GM21717 (cell line): ENCODE measurements around the gene UBE2F.
"Not testable (repeated sequence)": the region's sequence is repeated elsewhere in the genome, so short reads cannot be mapped to it uniquely, and the experiment has no call there.

Experiments
- ATAC-seq: cut with Tn5 transposase; IDR thresholded peaks from one replicate; pipeline ENCODE4 v1.9.1; 2021; ENCODE audit warnings: mild to moderate bottlenecking, moderate library complexity; ENCODE audit not compliant: unreplicated experiment

Gene UBE2F

DNA sequence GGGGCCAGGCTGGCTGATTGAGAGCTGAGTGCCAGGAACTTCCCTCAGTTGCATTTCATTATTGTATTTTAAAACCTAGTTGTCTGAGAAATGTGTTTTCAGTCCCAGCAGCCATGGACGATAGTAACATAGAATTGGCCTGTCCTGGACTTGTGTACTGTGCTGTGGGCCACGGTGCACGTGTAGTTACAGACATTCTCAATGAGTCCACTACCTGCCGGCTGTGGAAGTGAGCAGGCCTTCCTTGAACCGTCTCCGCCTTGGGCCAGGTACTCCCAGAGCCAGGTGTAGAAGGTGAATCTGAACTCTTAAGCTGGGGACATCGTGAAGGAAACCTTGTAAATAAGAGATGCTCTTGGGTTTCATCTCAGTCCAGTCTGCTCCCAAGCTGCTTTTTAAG, 47.0 kb downstream of the UBE2F start:
- ATAC-seq = no peak

DNA sequence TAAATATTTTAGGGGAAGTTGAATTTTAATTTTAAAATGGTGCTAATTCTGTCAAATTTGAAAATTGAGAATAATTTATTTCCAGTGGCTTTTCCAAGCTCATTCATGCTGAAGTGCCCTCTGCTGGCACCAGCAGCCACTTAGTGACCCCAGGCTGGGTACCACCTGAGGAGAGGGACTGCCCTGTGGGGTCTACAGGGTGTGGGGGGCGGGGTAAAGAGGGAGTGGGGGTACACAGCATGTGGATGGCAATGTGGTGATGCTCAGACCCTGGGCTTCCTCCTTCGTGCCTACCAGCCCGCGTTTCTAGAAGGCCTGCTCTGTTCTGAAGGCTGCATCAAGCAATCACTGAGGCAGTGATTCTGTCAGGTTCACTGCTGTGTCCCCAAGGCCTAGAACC, 48.9 kb downstream of the UBE2F start:
- ATAC-seq = no peak

DNA sequence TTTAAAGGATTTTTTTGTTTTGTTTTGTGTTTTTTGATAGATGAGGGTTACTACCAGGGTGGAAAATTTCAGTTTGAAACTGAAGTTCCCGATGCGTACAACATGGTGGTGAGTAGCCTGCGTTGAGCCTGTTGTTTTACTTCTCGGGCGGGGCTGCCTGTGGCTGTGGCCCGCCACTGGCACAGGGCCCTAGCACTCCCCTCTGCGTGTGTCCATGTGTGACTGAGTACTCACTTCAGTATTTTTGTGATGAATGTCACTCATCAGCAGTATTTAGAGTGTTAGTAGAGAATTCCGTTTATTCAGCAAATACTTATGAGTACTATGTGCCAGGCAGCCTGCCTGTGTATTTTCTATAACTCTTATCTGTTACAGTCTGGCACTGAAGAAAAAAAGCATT, 49.7 kb downstream of the UBE2F start:
- no peak for ATAC-seq

DNA sequence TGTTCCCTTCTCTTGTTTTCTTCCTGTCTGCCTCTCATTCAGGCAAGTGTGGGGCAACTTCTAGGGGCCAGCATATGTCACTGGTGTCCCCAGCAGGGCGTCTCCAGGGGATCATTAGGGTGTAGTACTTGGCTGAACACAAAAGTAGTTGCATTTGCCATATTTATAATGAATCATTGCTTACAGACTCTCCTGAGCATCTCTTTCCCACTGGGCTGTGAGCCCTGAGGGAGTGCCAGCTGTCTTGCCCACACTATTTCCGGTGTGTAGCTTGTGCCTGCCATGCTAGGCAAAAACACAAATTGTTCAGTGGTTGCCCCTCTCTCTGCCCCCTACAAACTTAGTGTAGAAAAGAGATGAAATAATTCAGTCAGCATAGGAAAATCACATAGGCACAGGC, 53.1 kb downstream of the UBE2F start:
- ATAC-seq = no peak

DNA sequence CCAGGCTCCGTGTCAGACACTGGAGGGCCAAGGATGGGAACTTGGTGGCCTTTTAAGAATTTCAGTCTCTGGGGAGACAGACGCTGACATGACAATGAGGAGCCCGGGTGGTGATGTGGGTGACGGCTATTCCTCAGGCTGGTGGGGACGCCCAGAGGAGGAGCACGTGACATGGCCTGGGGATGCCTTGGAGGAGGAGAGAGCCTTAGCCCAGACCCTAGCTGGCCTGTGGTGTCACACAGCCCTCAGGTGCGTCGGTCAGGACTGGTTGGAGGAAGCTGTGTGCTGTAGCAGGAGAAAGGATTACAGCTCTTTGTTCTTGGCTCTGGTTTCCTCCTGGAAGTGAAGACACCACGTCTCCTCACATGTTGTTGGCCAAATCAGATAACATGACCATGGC, 54.0 kb downstream of the UBE2F start:
- ATAC-seq = no peak

DNA sequence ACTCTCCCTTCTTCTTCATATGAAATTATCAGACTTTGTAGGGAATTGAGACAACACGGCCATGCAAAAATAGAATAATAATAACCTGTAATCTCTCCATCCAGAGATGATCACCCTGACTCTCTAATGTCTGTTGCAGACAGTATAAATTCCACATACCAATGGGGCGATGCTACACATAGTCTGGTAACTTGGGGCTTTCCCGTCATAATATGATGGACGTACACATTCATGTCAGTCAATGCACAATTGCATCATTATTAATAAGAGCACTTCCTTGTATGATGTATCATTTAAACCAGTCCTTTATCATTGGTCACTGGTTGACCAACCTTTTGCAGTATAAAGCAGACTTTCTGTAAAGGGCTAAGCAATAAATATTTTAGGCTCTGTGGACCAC, 54.5 kb downstream of the UBE2F start:
- ATAC-seq = no peak

DNA sequence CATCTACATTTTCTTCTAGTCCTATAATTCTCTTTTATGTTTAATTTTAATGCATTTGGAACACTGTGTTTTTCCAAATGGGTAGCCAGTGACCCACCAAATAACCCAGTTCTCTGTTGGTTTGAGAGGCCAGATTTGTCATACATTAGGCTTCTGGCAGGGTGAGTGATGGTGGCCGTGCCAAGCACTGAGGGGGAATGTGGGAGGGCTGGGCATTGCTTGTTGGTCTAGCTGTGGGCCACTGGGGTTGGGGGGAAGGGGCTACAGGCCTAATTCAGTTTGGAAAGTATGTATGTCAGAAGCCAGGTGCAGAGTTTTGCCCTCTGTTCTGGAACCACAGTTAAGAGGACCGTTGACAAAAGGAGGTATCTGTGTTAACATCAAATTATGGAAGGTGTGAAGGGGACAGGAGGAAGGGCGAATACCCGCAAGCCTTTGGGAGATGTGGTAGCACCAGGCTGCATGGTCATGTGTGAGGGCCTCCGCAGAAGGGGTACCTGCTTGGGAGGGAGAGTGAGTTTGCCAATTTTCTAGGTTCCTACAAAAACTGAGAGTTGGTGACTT, 55.9 kb downstream of the UBE2F start:
- no peak for ATAC-seq

DNA sequence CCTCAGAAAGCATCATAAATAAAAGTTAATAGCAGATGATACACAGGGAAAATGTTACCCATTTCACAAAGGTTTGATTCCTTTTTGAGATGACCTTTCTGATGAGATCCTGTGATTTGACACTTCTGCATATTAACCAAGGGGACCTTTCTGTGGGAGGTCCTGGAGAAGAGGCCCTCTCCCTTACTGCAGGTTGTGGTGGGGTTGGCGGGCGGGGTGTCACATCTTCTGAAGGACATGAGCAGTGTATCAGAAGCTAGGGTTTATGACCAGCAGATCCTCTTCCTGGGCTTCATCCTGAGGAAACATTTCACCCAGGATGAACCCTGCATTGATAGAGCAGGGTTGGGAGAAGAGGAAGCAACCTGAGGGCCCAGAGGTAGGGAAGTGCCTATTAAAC, 56.8 kb downstream of the UBE2F start:
- ATAC-seq = no peak

DNA sequence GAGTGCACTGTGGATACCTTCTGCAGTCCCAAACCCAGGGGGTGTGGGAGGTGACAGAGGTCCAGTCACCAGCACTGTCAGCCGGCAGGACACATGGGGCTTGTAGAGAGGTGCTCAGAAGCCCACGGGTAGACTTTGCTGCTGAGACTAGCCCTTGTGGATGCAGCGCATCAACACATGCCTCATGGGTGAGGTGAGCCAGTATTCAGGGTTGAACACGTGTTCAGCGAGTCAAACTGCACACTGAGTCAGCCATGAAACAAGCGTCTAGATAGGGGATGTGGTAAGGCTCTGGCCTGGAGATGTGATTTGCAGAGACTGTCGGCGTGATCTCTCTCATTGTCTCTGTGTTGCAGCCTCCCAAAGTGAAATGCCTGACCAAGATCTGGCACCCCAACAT, 58.2 kb downstream of the UBE2F start:
- ATAC-seq = no peak

DNA sequence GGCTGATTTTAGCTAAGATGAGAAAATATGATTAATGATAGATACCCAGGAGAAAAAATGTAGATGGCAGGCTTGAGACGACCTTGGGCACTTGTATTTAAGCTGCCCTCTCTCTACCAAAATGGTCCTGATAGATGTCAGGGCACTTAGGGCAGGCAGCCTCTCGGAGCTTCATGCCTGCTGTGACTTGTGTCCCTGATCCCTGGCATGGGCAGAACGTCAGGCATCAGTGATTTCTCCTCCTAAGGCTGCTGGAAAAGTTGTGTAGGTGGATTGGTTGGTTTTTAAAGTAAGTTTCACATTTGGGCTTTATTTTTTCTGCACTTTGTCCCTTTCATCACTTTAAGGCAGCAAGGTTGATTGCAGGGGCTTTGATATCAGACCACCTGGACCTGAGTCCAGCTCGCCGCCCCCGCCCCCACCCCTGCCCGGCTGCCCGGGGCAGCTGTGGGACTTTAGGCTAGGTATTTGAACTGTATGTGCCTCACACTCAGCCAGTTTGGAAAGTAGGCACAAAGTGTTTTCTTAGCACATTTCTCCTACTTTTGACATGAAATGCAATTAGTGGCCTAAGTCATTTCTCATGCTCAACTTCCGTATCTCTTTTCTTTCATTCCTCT, 59.0 kb downstream of the UBE2F start:
- ATAC-seq = no peak

DNA sequence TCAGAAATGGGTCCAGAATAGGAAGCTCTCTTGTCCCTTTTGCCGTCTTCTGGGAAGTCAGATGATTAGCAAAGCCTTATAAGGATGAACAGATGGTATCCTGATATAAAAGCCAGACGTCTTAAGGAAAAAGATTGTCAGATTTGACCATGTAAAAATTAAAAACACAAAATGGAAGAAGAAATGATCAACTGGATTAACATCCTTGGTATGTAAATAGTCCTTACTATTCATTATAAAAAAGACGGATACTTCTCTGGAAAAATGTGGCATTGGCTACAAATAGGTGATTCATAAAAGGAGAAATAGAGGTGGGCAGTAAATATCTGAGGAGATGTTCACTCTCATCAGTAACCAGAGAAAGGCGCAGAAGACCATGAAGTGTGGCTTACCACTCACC, 60.2 kb downstream of the UBE2F start:
- no peak for ATAC-seq

DNA sequence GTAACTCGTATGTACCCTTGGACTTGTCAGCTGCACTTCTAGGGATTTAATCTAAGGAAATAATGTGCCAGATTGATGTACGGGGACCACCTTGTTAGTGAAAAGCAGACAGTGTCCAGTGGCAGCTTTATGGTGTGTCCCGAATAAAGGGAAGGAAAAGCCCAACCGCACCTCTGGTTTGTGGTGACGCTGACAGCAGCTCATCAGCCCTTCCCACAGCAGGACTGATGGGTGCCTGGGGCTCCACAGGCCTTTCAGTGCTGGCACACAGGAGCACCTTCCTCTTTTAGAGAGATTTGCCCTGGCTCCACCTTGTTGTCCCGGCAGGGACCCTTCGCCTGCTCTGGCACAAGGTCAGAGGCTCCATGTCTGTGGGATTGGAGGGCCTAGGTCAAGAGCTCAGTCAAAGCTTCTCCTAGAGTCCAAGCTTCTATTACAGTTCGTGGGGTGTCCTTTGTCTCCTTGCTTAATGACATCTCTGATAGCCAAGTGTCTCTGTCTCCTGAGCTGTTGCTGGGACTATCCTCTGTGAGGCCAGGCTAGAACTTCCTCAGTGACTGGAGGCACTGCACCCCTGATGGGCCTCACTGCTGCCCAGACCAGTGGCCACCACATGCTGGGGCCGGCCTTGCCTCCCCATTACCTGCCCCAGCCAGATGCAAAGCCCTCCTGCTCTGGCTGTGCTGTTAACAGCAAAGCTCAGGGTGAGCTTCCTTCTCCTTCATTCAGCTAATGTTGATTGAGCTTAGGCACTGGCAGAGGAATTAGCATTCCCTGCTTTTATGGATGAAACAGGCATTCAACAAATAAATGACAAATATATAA, 61.0 kb downstream of the UBE2F start:
- ATAC-seq = no peak

DNA sequence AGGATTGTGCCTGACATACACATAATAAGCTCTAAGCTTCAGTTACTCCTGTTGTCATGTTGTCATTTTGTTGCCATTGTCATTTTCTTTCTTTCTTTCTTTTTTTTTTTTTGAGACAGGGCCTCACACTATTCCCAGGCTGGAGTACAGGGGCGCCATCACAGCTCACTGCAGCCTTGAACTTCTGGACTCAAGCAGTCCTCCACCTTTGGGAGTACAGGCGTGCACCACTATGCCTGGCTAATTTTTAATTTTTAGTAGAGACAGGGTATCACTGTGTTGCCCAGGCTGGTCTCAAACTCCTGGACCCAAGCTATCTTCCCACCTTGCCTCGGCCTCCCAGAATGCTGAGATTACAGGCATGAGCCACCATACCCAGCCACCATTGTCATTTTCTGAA, 63.0 kb downstream of the UBE2F start:
- no peak for ATAC-seq

DNA sequence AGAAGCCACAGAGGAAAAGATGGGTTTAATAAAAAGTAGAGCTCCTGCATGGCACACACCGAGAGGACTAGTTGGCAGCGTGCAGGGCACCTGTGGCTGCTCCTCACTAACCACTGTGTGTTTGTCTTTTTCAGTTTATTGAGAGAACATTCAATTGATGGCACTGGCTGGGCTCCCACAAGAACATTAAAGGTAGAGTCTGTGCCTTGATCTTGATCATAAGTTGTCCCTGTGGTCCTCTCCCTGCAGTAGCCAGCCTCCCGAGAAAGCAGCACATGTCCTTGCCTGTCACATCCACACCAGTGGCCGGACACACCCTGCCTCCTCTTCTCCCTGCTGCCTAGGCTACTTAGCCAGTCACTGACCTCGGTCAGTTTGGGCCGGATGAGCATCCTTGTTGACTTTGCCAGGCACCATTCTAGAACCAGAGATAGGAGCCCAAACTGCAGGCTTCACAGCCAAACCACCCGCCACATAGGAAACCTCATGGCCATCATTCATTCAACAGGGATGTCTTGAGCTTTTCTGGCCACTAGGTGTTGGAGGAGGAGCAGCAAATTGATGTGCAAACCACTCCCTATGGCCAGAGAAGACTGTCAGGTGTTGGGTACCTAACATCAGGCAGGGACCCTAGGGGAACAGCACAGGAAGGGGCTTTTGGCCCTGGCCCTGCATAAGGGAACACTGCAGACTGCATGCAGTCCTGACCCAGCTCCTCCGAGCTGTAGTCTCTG, 63.8 kb downstream of the UBE2F start:
- no peak for ATAC-seq

DNA sequence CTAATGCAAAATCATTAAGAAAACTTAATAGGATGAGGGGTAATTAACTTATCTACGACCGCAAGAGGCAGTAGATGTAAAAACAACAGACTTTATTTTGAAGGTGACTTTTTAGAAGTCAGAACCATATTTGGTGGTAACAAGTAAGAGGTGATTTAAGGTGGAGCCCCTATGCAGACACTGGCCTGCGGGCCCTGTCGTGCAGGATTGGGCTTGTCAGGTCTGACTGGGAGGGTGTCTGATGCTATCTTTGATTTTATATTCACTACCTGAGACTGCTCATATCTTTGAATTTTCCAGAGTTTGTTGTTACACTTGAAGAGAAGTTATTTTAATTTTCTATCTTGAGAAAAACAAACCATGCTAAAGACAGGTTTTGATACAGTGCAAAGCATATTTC, 64.9 kb downstream of the UBE2F start:
- ATAC-seq = no peak

DNA sequence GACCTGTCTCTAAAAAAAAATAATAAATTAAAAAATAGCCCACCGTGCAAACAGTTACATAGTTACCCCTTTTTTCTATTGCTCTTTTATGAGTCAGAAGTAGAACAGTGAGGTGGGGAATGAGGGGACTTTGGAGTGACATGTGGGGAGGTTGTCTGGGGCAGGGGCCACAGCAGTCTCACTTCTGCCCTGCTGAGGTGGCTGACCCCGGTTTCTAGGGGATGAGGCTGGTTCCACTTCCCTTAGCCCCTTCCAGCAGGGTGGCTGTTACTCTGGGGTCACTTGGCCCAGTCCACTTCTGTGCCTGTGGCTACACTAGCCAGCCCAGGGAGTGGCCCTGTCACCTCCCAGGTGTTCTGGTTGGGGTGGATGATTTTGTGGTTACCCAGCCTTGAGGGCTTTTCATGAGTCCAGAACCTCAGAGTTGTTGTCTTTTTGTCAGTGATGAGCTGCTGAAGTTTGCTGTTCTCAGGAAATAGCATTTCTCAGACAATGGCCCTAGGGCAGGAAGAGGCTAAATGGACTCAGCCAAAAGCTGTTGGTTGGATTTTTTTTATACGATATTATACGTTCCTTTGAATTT, 66.0 kb downstream of the UBE2F start:
- ATAC-seq = no peak

DNA sequence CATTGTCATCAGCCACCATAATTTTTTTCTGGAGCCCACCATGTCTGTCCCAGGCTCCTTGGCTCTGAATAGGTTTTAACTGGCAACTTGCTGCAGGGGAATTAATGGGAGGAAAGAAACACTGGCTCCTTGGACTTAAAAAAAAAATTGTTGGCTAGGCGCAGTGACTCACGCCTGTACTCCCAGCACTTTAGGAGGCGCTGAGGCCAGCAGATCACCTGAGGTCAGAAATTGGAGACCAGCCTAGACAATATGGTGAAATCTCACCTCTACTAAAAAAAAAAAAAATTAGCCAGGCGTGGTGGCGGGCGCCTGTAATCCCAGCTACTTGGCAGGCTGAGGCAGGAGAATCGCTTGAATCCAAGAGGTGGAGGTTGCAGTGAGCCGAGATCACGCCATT, 67.2 kb downstream of the UBE2F start:
- not testable (repeated sequence) for ATAC-seq

DNA sequence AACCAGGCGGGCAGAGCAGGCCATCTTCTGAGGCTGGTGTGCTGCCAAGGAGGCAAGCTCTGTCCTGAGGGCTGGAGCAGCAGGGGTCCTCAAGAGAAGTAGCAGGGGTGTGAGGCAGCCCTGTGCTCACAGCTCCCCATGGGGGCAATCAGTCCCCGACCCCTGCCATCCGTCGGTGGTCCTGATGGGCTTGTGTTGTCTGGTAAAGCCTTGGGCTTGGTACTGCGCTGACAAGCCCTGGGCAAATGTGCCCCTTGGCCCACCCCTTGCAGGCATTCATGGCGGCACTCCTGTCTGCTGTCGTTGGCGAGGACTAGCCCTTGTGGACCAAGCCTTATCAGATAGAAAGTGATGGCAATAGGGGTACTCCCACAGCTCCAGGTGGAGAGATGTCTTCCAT, 71.4 kb downstream of the UBE2F start:
- no peak for ATAC-seq

DNA sequence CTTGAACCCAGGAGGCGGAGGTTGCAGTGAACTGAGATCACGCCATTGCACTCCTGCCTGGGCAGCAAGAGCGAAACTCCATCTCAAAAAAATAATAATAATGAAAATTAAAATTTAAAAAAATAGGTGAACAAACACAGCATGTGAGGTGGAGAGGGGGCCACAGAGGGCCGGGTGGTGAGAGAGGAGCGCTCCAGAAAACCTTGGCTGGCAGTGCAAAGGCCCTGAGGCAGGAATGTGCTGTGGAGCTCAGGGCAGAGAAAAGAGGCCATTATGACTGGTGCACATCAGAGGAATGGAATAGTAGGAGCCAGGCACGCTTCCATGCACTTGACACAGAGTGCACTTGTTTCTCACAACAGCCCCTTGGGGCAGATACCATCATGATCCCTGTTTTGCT, 72.3 kb downstream of the UBE2F start:
- ATAC-seq = no peak

DNA sequence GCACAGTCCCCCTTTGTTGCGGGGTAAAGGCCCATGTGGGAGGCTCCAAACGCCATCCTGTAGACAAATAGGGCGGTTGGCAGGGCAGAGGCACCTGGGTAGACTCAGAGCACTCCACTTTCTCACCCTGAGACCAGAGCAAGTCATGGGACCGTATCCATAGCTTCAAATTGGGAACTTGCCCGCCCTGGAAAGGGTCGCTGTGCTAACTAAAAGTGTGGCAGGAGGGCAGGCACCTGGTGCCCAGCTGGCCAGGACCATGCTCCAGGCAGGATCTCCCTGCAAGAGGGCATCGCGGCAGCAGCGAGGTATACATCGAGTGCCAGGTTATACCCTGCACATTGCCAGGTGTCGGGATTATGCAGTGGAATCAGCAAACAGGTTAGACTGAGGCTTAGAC, 73.2 kb downstream of the UBE2F start:
- no peak for ATAC-seq

DNA sequence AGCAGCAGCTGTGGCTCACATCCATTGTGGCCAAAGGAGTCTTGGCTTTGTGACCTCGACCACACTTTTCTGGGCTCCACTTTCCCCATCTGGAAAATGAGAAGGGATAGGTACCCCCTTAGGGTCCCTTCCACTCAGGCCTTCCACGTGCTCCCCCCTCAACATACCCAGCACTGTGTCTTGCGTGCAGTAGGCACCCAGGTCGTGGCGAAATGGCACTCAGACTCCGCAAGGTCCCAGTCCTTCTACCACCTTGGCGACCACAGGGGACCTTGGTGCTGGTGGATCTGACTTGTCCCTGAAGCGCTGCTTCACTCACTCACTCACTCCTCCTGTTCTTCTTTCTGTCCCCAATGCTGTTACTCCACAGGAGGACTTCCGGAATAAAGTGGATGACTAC, 74.1 kb downstream of the UBE2F start:
- no peak for ATAC-seq
